SK-N-MC (cell line): ENCODE results near the gene ELOVL1.

Source experiments
- EZH2 ChIP-seq: fragments of 200-600 bp; sonication (generic); IDR thresholded peaks from one replicate; pipeline ENCODE4 v1.6.1; 2017; ENCODE audit warnings: antibody characterized with exemption
- POLR2AphosphoS5 ChIP-seq: IDR thresholded peaks from 2 replicates; pipeline ENCODE4 v1.6.1; 2012; ENCODE audit warnings: mild to moderate bottlenecking, low read depth, low read length, borderline replicate concordance

DNA sequence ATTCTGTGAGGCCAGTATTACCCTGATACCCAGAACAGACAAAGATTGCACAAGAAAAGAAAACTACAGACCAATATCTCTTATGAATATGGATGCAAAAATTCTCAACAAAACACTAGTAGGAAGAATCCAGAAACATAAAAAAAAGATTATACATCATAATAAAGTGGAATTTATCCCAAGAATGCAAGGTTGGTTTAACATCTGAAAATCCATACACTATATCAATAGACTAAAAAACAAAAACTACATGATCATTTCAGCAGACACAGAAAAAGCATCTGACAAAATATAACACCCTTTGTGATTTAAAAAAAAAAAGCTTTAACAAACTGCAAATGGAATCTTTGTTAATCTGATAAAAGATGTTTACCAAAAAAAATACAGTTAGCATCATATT, 42.4 kb downstream of the ELOVL1 start:
- TF ChIP-seq POLR2AphosphoS5, result no peak
- TF ChIP-seq EZH2, result no peak
